HG02970 (cell line): Measurements from ENCODE around the gene SOD3.

Experiments
- ATAC-seq: cut with Tn5 transposase; IDR thresholded peaks from one replicate; pipeline ENCODE4 v1.9.1; 2021; ENCODE audit warnings: mild to moderate bottlenecking, moderate library complexity, moderate number of reproducible peaks; ENCODE audit not compliant: unreplicated experiment, low FRiP score

SOD3 gene

GRCh38 chr4:24800325-24800895, 5.0 kb downstream of the SOD3 start:
- no peak for ATAC-seq

GRCh38 chr4:24801136-24801855, 5.9 kb downstream of the SOD3 start:
- no peak for ATAC-seq

DNA sequence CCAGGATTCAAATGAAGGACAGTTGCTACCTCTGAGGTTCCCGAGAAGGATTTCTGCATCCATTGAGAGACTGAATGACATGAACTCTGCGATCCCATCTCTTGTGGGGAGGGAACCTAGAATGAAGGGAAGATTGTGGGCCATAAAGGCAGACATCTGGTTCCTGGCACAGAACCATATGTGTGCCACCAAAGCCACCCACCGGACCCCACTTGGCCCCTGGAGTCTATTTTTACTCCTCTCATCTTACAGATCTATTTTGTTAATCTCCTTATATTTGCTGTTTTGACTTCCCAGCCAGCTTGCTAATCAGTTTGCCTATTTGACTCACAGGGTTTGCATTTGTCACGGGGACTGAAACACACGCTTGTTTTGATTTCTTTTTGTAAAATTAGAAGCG, 7.3 kb downstream of the SOD3 start:
- no peak for ATAC-seq

GRCh38 chr4:24805067-24805466, 9.7 kb downstream of the SOD3 start:
- no peak for ATAC-seq

DNA sequence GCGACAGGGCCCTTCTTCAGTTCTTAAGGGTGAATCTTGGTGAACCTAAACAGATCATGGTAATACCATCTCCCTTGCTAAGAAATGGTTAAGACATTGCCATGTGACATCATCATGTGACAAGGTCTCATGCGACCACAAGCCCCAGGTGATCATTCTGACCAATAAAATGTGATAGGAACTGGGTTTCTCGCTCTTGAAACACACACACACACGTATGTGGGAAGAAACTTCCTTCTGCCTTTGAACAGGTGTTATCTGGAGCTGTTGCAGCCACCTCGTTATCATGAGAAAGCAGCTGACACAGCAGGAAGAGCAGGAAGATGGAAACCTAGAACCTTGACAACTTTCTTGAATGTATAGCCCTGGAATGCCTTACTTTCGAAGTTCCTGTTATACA, 10.2 kb downstream of the SOD3 start:
- no peak for ATAC-seq

DNA sequence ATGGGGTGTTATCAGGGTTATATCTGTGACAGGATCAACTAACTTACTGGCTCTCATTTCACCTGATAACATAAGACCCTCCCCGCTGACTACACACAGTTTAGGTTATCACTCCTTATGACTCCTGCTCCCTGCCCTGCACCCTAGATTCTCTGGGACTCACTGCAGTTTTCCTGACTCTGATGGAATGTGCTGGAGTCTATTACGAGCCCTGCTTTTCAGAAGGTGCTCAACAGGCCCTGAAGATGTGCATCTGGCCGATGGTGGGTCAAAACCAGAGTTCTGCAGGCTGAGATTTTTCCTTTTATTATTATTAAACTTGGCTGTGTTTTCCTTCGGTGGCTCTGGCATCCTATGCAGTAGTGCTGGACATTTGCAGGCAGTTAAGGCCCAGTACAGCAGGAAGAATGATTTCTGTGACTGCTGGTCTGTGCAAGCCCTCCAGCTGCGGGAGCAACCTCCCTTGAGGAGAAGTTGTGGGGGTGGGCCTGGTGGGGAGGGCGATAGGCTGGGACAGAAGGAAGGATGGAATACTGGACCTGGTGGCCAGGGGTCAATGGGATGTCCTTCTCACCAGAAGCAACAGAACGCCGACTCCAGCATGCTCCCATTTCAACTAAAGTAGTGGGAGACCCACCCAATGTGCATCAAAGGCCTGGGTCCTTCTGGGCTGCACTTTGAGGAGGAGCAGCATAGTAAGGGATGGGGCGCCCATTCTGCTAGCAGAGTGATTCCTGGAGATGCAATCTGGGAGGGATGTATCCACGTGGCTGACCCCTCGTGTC, 11.0 kb downstream of the SOD3 start:
- no peak for ATAC-seq

GRCh38 chr4:24807611-24808010, 12.2 kb downstream of the SOD3 start:
- no peak for ATAC-seq

GRCh38 chr4:24808261-24808660, 12.9 kb downstream of the SOD3 start:
- ATAC-seq, result no peak

DNA sequence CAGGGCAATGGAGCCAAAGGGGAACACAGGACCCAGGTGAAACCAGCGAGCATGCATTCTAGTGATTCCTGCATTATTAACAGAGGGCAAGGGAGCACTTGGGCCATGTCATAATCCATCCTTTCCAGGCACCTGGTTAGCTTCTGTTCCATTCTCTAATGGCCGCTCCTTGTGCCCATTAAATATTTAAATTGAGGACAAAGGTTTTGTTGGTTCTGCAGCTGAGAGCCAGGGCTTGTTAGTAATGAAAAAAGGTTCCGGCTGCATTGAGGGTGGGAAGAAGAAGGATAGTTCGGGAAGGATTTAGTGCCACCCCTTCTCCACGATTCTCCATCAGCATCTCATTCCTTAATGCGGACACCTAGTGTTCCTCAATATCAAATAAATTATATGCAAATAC, 13.6 kb downstream of the SOD3 start:
- no peak for ATAC-seq

DNA sequence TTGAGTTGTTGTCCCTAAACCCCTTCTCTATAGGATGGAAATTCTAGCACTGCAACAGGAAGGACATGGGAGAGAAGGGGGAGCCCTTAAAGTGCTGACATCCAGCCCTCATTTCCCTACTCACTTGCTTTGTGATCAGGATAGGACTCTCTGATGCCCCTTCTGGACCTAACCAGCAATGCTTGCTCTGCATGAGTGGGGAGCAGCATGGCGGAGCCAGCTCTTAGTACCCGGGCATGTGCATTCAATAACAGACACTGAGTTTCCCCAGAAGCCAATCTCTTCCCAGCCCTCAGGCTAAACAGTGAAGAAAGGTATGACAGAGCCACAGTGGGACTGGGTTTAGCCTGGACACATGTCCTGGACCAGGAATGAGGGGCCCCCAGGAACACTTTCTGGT, 14.0 kb downstream of the SOD3 start:
- ATAC-seq, result no peak

- no peak for ATAC-seq
Observed at GRCh38 chr4:24809815-24810405, 14.5 kb downstream of the SOD3 start.

GRCh38 chr4:24810871-24811631, 15.7 kb downstream of the SOD3 start:
- no peak for ATAC-seq

DNA sequence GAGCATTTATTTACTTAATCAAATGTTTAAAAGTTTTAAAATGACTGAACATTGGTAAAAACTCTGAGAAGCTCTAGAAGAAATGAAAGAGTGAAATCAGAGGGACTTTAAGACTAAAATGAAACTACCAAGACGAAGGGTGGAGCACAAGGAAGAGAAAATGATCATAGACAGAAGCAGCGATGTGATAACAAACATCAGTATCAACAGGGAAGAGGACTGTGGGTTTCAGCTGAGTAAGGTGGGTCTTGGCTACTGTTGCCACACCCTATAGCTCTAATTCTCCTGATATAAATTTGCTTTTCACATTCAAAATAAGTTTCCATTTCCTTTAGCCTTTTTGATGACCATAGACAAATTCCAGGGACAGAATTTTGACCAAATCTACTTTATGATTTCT, 18.4 kb downstream of the SOD3 start:
- ATAC-seq, result no peak

GRCh38 chr4:24816797-24817196, 21.4 kb downstream of the SOD3 start:
- no peak for ATAC-seq

DNA sequence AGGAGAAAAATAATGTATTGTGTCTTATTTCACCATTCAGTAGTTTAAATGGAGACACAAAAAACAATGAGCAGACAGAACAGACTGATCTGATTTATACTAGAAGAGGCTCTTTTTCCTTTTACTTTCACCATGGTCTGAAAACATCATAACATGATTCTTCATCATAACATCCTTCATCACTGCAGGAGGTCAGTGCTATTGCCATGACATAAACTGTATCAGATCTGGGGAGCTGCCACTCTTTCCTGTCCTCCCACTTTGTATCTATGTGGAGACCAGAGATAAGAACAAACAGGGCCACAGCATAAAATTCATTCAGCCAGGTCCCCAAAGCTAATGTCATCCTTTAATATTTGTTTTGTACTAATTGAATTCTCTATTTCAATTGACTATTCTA, 25.2 kb downstream of the SOD3 start:
- no peak for ATAC-seq

DNA sequence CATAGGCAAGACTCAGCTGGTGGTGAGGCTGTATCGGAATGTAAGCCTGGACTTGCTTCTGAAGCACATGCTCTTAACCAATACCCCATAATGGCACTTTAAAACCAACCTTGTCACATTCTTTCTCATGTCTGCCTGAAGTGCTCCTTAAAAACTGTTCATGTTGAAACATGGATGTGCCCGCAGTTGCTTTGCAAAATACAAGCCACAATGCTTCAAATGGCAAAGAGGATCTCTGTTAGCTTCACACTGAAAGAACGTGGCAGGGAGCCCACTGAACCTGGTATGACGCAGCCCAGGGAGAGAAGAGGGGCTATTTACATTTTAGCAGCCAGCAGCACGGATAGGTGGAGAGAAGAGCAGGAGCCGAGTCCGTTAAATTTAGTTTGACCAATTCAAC, 29.3 kb downstream of the SOD3 start:
- no peak for ATAC-seq

GRCh38 chr4:24831637-24832036, 36.3 kb downstream of the SOD3 start:
- no peak for ATAC-seq

DNA sequence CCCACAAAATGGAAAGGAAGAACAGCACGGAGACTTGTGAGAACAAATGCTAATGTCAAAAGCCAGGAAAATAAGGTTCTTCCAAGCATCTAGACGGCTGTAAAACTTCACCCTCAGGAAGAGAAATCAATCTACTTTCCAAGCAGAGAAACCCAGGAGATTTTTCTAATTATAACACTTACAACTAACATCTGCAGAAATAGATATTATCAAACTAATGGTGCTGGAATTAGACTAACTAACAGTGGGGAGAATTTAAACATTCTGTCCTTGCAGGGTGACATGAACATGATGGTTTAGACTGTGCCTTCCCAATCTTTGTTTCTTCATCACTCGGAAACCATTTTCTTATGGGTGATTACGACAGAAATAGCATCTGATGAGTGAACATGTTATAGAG, 40.3 kb downstream of the SOD3 start:
- ATAC-seq, result no peak

DNA sequence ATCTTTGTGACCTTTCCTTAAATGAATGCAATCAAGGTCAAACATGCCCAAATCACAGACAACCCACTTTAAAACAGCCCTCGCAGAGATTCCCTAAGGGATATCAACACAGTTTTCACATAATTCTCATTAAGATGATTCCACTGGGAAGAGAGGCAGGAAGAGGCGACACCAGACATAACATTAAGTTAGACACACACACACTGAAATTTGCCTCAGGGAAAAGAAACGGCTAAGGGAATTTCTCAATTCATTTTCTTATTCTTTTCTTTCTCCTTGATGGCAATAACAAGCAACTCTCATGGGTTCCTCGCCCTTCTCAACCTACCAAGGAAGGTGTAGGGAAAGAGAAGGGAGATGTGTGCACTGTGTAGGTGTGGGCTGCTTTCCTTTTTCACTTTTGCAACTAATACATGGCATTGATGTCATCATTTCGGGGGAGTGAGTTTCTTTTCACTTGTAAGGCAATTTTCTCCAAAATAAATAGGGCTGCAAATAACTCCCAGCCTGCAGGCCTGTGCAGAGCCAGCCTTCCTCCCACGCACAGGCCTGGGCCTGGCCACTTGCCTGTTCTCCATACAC, 41.4 kb downstream of the SOD3 start:
- ATAC-seq, result no peak

DNA sequence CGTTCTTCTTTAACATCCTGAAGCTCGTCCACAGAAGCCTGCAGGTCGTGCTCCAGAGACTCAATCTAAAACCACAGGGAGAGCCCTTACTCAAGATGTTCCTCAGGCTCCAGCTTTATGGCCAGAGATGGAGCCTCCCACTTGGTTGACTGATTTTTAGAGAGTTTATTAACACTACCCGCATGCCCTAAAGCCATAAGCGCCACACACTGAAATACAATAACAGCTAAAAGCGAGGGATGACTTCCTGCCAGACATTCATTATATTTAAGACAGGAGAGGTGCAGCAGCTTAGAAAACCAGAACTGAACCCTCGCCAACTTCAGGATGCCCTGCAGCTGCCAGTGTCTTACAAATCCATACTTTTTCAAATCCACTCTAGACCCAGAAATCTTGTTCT, 42.0 kb downstream of the SOD3 start:
- no peak for ATAC-seq
